Keratinocyte (primary cell): Measurements from ENCODE around the gene ZNF446.

Experiments used
- CTCF ChIP-seq, 3 experiments: IDR thresholded peaks in 1 of 3; conservative IDR thresholded peaks in 1 of 3; optimal IDR thresholded peaks in 1 of 3; 2 replicates in 2 of 3; 3 replicates in 1 of 3; pipeline versions ENCODE3 to v1.5.1; 2011; ENCODE audit warnings: low read length in 3 of 3, mild to moderate bottlenecking in 3 of 3, moderate library complexity in 2 of 3, control low read depth in 1 of 3, inconsistent platforms in 1 of 3; ENCODE audit not compliant: insufficient read depth in 2 of 3; ENCODE audit errors: extremely low read depth in 1 of 3
- EZH2 ChIP-seq: IDR thresholded peaks from one replicate; pipeline ENCODE4 v1.6.1; 2012; ENCODE audit warnings: inconsistent platforms, mild to moderate bottlenecking, low read length, moderate library complexity

GRCh38 chr19:58529405-58529804 is 53.3 kb downstream of the ZNF446 start:
- TF ChIP-seq EZH2 (no peak), CTCF (optimal IDR thresholded peaks at IDR 0.05 in 1 of 3, IDR thresholded peaks at IDR 0.05 in 1 of 3, conservative IDR thresholded peaks at IDR 0.05 in 1 of 3; ENCODE audit: extremely low read depth in 1 of 3, insufficient read depth in 2 of 3, low read length in 3 of 3) (no peak)
